Caco-2 (cell line): ENCODE results near the gene CCDC169. TPM values are rescaled to one million over a fixed set of nuclear protein-coding genes. Genes with fewer than 3 reads are reported as not detected.

Experiments
- BruUV-seq: library from RNA; stranded (reverse); fragments of 400-500 nt; replicated peaks from 2 replicates; lab custom pipeline; 2021; lab: Mats Ljungman, UMichigan
- CTCF ChIA-PET: fragments of 300-600 bp; sonication (Branson Sonifier 250); formaldehyde crosslinking; loops from one replicate; lab custom pipeline; 2022; ENCODE audit warnings: antibody characterized with exemption; lab: Charles Lee
- POLR2A ChIA-PET: fragments of 300-600 bp; sonication (Branson Sonifier 250); formaldehyde crosslinking; loops from one replicate; lab custom pipeline; 2022; ENCODE audit warnings: antibody characterized with exemption; lab: Charles Lee
- DNase-seq, 2 experiments: peaks; one replicate each; pipeline versions ENCODE4 v3.0.0 to v3.0.0-alpha.2; 2020 to 2022
- H3K27me3 ChIP-seq: replicated peaks from 2 replicates; pipeline ENCODE4 v1.6.0; 2011; ENCODE audit warnings: low read length; ENCODE audit not compliant: control insufficient read depth, insufficient read depth
- H3K36me3 ChIP-seq: 2 replicates; pipeline ENCODE4 v1.5.1; 2011; ENCODE audit warnings: low read length; ENCODE audit not compliant: control insufficient read depth, insufficient read depth
- H3K4me1 ChIP-seq: fragments of 250-450 bp; sonication (Bioruptor Pico); 2 replicates; pipeline ENCODE4 v1.5.1; 2020; ENCODE audit warnings: mild to moderate bottlenecking
- H3K4me3 ChIP-seq: 2 replicates; pipeline ENCODE4 v1.5.1; 2011; ENCODE audit warnings: low read depth, mild to moderate bottlenecking, control low read depth, low read length
- H3K9me3 ChIP-seq: fragments of 250-450 bp; sonication (Bioruptor Pico); 2 replicates; pipeline ENCODE4 v1.5.1; 2020; ENCODE audit warnings: mild to moderate bottlenecking, moderate library complexity
- H3K27ac Mint-ChIP-seq: one replicate; pipeline ENCODE4 v1.8.0; 2022; ENCODE audit warnings: mixed read lengths; ENCODE audit not compliant: unreplicated experiment
- H3K27me3 Mint-ChIP-seq: one replicate; pipeline ENCODE4 v1.8.0; 2022; ENCODE audit warnings: mixed read lengths; ENCODE audit not compliant: insufficient read depth, unreplicated experiment
- H3K36me3 Mint-ChIP-seq: one replicate; pipeline ENCODE4 v1.8.0; 2022; ENCODE audit warnings: mild to moderate bottlenecking, mixed read lengths; ENCODE audit not compliant: insufficient read depth, unreplicated experiment
- H3K4me1 Mint-ChIP-seq: one replicate; pipeline ENCODE4 v1.8.0; 2022; ENCODE audit warnings: low read depth, mixed read lengths; ENCODE audit not compliant: unreplicated experiment
- H3K4me3 Mint-ChIP-seq: one replicate; pipeline ENCODE4 v1.8.0; 2022; ENCODE audit warnings: mild to moderate bottlenecking, moderate library complexity, mixed read lengths; ENCODE audit not compliant: unreplicated experiment
- H3K9me3 Mint-ChIP-seq: one replicate; pipeline ENCODE4 v1.8.0; 2022; ENCODE audit warnings: mixed read lengths; ENCODE audit not compliant: unreplicated experiment
- CTCF ChIP-seq, 2 experiments: fragments of 200-600 bp in 1 of 2; IDR thresholded peaks; 1 replicate in 1 of 2; 2 replicates in 1 of 2; pipeline versions ENCODE4 v1.5.1 to v1.8.0; 2011 to 2022; ENCODE audit warnings: antibody characterized with exemption in 1 of 2, control low read depth in 1 of 2, inconsistent platforms in 1 of 2, low read depth in 1 of 2, low read length in 1 of 2, mild to moderate bottlenecking in 1 of 2, moderate library complexity in 1 of 2; ENCODE audit not compliant: insufficient read depth in 1 of 2, severe bottlenecking in 1 of 2, unreplicated experiment in 1 of 2
- intact Hi-C: fragments of 100-400 bp; cut with micrococcal nuclease; formaldehyde crosslinking; loops from one replicate; pipeline ENCODE4 v1.10.0; 2022; ENCODE audit not compliant: unreplicated experiment
- total RNA-seq: library from RNA; stranded (reverse); gene quantifications from 2 replicates; pipeline ENCODE4 v1.2.3, GENCODE V29; 2022

The CCDC169 gene
- total RNA-seq, 1 experiment from 2014 or later, result not detected

DNA sequence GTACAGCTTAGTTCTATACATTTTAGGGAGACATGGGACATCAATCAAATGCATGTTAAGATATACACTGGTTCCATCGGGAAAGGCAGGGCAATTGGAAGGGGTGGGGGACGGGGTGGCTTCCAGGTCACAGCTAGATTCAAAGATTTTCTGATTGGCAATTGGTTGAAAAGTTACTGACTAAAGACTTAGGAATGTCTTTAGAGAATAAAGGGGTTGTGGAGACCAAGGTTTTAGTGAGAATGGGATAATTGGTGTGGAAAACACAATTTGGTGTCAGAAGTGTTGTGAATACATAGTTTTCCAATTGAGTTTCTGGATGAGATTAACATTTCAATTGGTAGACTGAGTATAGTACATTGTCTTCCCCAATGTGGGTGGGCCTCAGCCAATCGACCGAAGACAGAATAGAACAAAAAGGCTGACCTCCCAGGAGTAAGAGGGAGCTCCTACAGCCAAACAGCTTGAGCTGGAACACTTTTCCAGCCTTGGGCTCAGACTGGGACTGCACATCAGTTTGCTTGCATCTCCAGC is 988 bp upstream of the CCDC169 start:
- POLR2A ChIA-PET, result no interaction called here
- Mint-ChIP-seq H3K9me3 (peaks cover 14% of the 10 kb centered on the region), H3K27ac (no peak overlapping the region), H3K4me1 (no peaks in the 10 kb centered on the region), H3K4me3 (no peak overlapping the region), H3K36me3 (peaks cover 4% of the 10 kb centered on the region), H3K27me3 (no peaks in the 10 kb centered on the region)
- Histone ChIP-seq H3K9me3 (0 out of 2 replicates have a peak, but pooled peaks cover 5% of the 10 kb centered on the region), H3K4me3 (no peak overlapping the region), H3K27me3 (no peaks in the 10 kb centered on the region), H3K36me3 (no peaks in the 10 kb centered on the region), H3K4me1 (no peaks in the 10 kb centered on the region)
- no peak for DNase-seq
- no peak for TF ChIP-seq CTCF (IDR thresholded peaks at IDR 0.05; ENCODE audit: insufficient read depth in 1 of 2, low read depth in 1 of 2, low read length in 1 of 2, severe bottlenecking in 1 of 2, unreplicated experiment in 1 of 2)
- intact Hi-C loops, result no loop called here
- CTCF ChIA-PET, result no interaction called here
- no TSS peak for BruUV-seq

DNA sequence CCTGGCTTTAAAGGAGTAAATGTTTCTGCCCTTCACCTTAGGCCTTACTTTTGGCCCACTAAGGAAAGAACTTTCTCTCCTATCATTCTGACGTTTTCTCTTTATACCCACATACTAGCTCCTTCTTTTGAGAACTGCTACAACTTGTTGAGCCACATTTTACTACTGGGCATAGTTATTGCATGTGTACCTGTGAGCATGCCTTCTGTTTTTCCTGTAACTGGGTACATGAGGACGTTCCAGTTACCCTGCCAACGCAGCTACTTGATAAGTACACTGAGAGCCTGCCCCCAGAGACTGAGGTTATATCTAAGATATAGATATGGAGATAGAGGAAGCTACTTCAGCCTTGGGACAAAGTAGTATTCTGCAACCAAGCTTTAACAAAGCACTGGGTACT is 3.5 kb downstream of the CCDC169 start:
- Mint-ChIP-seq H3K9me3 (peaks cover 25% of the 10 kb centered on the region), H3K4me1 (no peaks in the 10 kb centered on the region), H3K27me3 (no peaks in the 10 kb centered on the region), H3K36me3 (no peaks in the 10 kb centered on the region), H3K27ac (no peak overlapping the region), H3K4me3 (no peak overlapping the region)
- Histone ChIP-seq H3K9me3 (peaks cover 15% of the 10 kb centered on the region), H3K4me3 (no peak overlapping the region), H3K36me3 (no peaks in the 10 kb centered on the region), H3K4me1 (no peaks in the 10 kb centered on the region), H3K27me3 (no peaks in the 10 kb centered on the region)
- ChIA-PET CTCF (no interaction called here), POLR2A (interaction anchor here (0.5 kb wide), 1 partner anchor 651 kb away, joined by 3 read pairs; no protein-coding TSS in a partner anchor)
- TF ChIP-seq CTCF (IDR thresholded peaks at IDR 0.05; ENCODE audit: insufficient read depth in 1 of 2, low read depth in 1 of 2, low read length in 1 of 2, severe bottlenecking in 1 of 2, unreplicated experiment in 1 of 2), result no peak
- DNase-seq, result no peak
- intact Hi-C loops, result no loop called here
- BruUV-seq, result no TSS peak

DNA sequence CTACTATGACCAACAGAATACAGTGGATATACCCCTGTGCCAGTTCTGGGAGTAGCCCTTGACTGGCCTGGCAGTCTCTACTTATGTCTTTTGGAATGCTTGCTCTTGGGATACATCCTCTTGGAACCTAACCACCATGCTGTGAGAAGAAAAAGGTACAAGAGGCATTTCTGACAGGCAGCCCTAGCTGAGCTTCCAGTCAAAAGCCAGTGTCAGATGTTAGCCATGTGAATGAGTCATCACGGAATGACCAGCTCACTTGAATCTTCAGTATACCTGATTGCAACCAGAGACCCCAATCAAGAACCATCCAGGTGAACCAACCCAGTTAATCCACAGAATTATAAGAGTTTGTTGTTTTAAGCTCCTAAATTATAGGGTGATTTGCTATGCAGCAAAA is 4.1 kb downstream of the CCDC169 start:
- Mint-ChIP-seq H3K27ac (no peak overlapping the region), H3K9me3 (peaks cover 25% of the 10 kb centered on the region), H3K27me3 (no peaks in the 10 kb centered on the region), H3K36me3 (no peaks in the 10 kb centered on the region), H3K4me3 (no peak overlapping the region), H3K4me1 (no peaks in the 10 kb centered on the region)
- intact Hi-C loops, result no loop called here
- H3K9me3 ChIP-seq, result peaks cover 21% of the 10 kb centered on the region
- DNase-seq, result no peak
- POLR2A ChIA-PET, result interaction anchor here (0.5 kb wide), 1 partner anchor 652 kb away, joined by 3 read pairs; no protein-coding TSS in a partner anchor
- H3K27me3 ChIP-seq, result no peaks in the 10 kb centered on the region
- no peaks in the 10 kb centered on the region for H3K4me1 ChIP-seq
- TF ChIP-seq CTCF (IDR thresholded peaks at IDR 0.05; ENCODE audit: insufficient read depth in 1 of 2, low read depth in 1 of 2, low read length in 1 of 2, severe bottlenecking in 1 of 2, unreplicated experiment in 1 of 2), result no peak
- CTCF ChIA-PET, result no interaction called here
- H3K36me3 ChIP-seq, result no peaks in the 10 kb centered on the region
- no peak overlapping the region for H3K4me3 ChIP-seq
- no TSS peak for BruUV-seq
